ENCODE data around the gene ZNF324B.

DNA sequence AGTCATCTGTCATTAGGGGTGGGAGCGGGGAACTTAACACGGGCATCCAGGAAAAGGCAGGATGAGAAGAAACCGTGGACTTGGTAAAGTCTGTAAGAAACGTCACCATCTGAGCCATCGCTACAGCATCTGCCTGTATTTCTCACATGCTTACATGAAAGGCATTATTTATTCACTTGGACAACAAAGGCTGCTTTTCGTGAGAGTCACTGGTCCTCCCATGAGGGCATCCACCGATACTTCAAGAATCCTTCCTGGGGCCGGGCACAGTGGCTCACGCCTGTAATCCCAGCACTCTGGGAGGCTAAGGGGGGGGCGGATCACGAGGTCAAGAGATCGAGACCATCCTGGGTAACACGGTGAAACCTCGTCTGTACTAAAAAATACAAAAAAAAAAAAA, 40.8 kb downstream of the ZNF324B start:
- TF ChIP-seq, protein P1, sequence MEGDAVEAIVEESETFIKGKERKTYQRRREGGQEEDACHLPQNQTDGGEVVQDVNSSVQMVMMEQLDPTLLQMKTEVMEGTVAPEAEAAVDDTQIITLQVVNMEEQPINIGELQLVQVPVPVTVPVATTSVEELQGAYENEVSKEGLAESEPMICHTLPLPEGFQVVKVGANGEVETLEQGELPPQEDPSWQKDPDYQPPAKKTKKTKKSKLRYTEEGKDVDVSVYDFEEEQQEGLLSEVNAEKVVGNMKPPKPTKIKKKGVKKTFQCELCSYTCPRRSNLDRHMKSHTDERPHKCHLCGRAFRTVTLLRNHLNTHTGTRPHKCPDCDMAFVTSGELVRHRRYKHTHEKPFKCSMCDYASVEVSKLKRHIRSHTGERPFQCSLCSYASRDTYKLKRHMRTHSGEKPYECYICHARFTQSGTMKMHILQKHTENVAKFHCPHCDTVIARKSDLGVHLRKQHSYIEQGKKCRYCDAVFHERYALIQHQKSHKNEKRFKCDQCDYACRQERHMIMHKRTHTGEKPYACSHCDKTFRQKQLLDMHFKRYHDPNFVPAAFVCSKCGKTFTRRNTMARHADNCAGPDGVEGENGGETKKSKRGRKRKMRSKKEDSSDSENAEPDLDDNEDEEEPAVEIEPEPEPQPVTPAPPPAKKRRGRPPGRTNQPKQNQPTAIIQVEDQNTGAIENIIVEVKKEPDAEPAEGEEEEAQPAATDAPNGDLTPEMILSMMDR (IDR thresholded peaks at IDR 0.05), result no peak
- TF ChIP-seq EP300 (IDR thresholded peaks at IDR 0.05), result no peak
- no peak for TF ChIP-seq POLR2A (IDR thresholded peaks at IDR 0.05)
